Measurements from ENCODE around the gene CACNA1B. TPM values are rescaled to one million over a fixed set of nuclear protein-coding genes. Genes with fewer than 3 reads are reported as not detected.

The CACNA1B gene
- total RNA-seq, 1 donor from 2014 or later = 84.4 TPM

GRCh38 chr9:137985637-137986071 is 108.1 kb downstream of the CACNA1B start:
- peaks cover 73% of the 10 kb centered on the region for H3K36me3 Mint-ChIP-seq (ENCODE audit: unreplicated experiment)
- peaks cover 20% of the 10 kb centered on the region for H3K27me3 Mint-ChIP-seq (ENCODE audit: unreplicated experiment)
- peaks cover 12% of the 10 kb centered on the region for H3K4me1 Mint-ChIP-seq (ENCODE audit: low read depth, unreplicated experiment)
- no peak overlapping the region for H3K4me3 Mint-ChIP-seq (ENCODE audit: unreplicated experiment)
- H3K27ac Mint-ChIP-seq (ENCODE audit: unreplicated experiment) = no peak overlapping the region
- H3K9me3 Mint-ChIP-seq (ENCODE audit: unreplicated experiment) = peaks cover 38% of the 10 kb centered on the region
- TF ChIP-seq CTCF (IDR thresholded peaks at IDR 0.05; ENCODE audit: partially characterized antibody, unreplicated experiment) = no peak
- DNase-seq = no peak

GRCh38 chr9:137986268-137987099 is 108.9 kb downstream of the CACNA1B start:
- H3K9me3 Mint-ChIP-seq (ENCODE audit: unreplicated experiment) = peaks cover 42% of the 10 kb centered on the region
- no peak for DNase-seq

GRCh38 chr9:137987244-137988030 is 109.9 kb downstream of the CACNA1B start:
- Mint-ChIP-seq H3K27ac (ENCODE audit: unreplicated experiment) (no peak overlapping the region), H3K9me3 (ENCODE audit: unreplicated experiment) (peaks cover 48% of the 10 kb centered on the region), H3K36me3 (ENCODE audit: unreplicated experiment) (peaks cover 75% of the 10 kb centered on the region), H3K27me3 (ENCODE audit: unreplicated experiment) (peaks cover 20% of the 10 kb centered on the region), H3K4me3 (ENCODE audit: unreplicated experiment) (no peak overlapping the region), H3K4me1 (ENCODE audit: low read depth, unreplicated experiment) (peaks cover 1% of the 10 kb centered on the region)
- no peak for TF ChIP-seq CTCF (IDR thresholded peaks at IDR 0.05; ENCODE audit: partially characterized antibody, unreplicated experiment)
- no peak for DNase-seq

More at GRCh38 chr9:137986268-137987099, 108.9 kb downstream of the CACNA1B start:
- H3K4me3 Mint-ChIP-seq (ENCODE audit: unreplicated experiment) = no peak overlapping the region
- peaks cover 75% of the 10 kb centered on the region for H3K36me3 Mint-ChIP-seq (ENCODE audit: unreplicated experiment)
- peaks cover 9% of the 10 kb centered on the region for H3K4me1 Mint-ChIP-seq (ENCODE audit: low read depth, unreplicated experiment)
- TF ChIP-seq CTCF (IDR thresholded peaks at IDR 0.05; ENCODE audit: partially characterized antibody, unreplicated experiment) = no peak
- H3K27ac Mint-ChIP-seq (ENCODE audit: unreplicated experiment) = no peak overlapping the region
- H3K27me3 Mint-ChIP-seq (ENCODE audit: unreplicated experiment) = peaks cover 20% of the 10 kb centered on the region

- no peaks in the 10 kb centered on the region for H3K4me1 Mint-ChIP-seq (ENCODE audit: low read depth, unreplicated experiment)
- H3K27me3 Mint-ChIP-seq (ENCODE audit: unreplicated experiment) = peaks cover 20% of the 10 kb centered on the region
- DNase-seq = no peak
- no peak for TF ChIP-seq CTCF (IDR thresholded peaks at IDR 0.05; ENCODE audit: partially characterized antibody, unreplicated experiment)
- peaks cover 74% of the 10 kb centered on the region for H3K36me3 Mint-ChIP-seq (ENCODE audit: unreplicated experiment)
- H3K9me3 Mint-ChIP-seq (ENCODE audit: unreplicated experiment) = peaks cover 52% of the 10 kb centered on the region
- H3K4me3 Mint-ChIP-seq (ENCODE audit: unreplicated experiment) = no peak overlapping the region
- H3K27ac Mint-ChIP-seq (ENCODE audit: unreplicated experiment) = no peak overlapping the region
Observed at GRCh38 chr9:137988051-137988450, 110.5 kb downstream of the CACNA1B start.

Measured in glutamatergic neuron (in vitro differentiated cells).